HG02870 (cell line): ENCODE data around the gene ERI3.

Experiments used
- ATAC-seq: cut with Tn5 transposase; IDR thresholded peaks from one replicate; pipeline ENCODE4 v1.9.1; 2021; ENCODE audit warnings: mild to moderate bottlenecking, moderate library complexity; ENCODE audit not compliant: unreplicated experiment

The ERI3 gene

GRCh38 chr1:44263568-44264450 lies 91.2 kb downstream of the ERI3 start:
- ATAC-seq, result no peak

DNA sequence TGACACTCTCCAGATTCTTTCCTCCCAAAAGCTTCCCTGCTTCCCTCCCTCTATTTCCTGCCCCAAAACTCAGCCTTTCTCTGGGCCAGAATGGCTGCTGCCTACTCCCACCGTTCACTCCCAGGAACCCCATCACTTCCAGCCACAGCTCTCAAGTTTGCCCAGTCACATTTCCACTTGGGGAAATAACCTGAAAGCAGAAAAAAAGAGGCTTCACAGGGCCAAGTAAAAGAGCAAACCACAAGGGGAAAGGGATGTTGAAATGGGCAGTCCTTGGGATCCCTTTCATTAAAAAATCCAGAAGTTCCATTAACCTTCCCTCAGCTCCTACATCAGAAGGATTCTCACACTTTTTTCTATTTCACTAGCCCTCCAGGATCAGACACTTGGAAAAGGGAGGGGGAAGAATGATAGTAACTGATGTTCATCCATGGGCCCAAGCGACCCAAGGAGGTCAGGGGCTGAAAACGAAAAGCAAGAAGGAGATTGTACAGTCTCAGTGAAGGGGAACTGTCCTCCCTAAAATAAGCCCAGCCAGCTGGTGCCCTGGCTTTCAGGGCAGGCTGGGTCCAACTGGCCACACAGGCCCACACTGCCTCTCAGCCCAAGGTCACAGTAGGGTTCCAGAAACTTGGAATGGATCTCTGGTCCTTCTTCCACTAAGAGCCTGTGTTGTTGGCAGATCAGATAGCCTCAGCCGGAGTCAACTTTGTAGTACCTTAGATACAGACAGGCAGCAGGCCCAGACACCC lies 92.1 kb downstream of the ERI3 start:
- no peak for ATAC-seq

DNA sequence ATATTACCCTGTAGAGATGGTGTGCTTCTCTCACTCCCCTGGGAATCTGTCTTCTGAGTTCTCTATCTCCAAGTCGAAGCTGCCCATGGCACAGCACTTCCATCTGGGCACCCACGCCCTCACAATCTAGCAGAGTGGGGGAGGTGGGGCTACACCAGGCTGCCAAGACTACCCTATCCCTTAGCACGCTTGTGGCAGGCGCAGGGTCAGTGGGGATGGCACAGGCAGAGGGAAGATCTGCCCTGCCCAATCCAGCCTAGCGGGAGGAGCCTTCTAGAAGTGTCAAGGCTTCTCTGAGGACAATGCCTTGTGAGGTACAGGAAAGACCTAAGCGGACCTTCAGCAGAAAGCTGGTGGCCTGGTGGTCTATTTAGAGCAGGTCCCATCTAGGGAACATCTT lies 92.6 kb downstream of the ERI3 start:
- no peak for ATAC-seq

GRCh38 chr1:44261962-44262361 lies 93.1 kb downstream of the ERI3 start:
- ATAC-seq, result no peak

DNA sequence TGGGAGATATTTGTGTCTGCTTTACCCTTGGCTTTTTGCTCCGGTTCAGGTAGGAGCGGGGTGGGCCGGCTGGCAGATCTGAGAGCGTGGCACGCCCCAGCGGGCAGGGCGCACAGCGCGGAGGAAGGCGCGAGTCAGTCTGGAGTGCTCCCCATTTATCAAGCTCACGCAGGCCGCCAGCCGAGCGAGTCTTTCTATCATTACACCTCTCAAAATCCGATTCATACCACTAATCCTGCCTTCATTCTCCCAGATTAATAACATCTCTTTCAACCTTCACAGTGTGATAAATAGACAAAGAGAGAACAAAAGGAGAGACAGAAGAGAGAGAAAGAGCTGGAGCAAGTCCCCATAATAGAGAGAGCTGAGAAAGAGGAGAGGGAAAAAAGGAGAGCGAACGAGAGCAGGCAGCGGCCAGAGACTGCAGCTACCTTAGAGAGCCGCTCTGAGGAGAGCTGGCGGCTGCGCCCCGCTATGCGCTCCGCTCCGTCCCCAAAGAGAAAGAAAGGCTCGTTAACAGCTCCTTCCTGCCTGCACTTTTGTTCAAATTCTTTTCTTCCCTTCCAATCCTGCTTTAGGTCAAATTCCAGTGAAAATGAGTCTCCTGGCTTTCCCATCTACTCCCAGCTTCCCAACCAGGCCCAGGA lies 93.8 kb downstream of the ERI3 start:
- ATAC-seq, result no peak

GRCh38 chr1:44260792-44261170 lies 94.3 kb downstream of the ERI3 start:
- no peak for ATAC-seq

DNA sequence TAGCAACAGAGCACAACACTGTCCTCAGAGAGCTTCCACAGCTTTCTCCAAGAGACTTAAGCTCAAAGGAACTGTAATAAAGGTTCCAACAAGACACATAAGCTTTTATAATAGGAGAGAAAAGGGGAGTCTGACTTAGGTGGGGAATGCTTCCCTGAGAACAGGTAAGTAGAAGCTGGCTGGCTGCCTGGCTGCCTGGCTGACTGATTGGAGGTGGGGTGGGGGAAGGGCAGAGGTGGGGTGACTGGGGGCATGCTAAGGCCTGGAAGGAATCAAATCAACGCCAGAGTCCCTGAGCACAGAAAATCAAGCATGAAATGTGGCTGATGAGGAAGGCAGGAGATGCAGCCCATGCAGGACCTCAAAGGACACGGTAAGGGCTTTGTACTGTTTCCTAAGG lies 96.0 kb downstream of the ERI3 start:
- ATAC-seq, result no peak

DNA sequence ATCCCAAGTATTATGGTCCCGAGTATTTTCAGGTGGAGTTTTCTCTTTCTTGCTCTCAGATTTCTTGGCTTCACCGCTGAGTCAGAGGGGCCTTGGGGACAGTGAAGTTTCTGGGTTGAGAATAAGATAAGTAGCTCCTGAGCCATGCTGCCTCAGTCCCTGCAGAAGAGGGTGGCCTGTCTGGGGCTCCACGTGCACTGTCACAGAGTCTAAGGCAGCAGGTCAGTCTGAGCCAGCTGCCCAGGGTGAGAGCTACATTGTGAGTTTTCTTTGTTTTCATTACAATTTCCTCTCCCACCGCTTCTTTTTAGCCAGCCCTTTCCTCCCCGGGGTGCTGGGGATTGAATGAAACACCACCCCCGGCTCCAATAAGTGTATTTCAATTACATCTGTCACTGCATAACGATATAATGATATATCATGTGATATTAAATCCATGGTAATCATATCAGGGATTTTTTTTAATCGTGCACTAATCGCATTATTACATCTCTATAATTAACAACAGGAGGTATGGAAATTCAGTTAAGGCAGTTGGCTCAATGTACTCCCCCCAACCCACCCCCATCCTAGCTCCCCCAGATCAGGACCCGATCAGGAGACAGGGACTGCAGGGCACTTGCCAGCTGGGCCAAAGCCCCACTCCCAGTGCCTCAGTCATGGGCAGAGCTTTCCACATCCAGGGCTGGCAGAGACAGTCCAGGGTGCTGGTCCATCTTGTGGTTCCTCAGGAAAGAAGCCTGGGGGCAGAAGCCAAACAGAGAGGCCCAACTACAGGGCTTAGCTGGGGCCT lies 98.1 kb downstream of the ERI3 start:
- no peak for ATAC-seq

DNA sequence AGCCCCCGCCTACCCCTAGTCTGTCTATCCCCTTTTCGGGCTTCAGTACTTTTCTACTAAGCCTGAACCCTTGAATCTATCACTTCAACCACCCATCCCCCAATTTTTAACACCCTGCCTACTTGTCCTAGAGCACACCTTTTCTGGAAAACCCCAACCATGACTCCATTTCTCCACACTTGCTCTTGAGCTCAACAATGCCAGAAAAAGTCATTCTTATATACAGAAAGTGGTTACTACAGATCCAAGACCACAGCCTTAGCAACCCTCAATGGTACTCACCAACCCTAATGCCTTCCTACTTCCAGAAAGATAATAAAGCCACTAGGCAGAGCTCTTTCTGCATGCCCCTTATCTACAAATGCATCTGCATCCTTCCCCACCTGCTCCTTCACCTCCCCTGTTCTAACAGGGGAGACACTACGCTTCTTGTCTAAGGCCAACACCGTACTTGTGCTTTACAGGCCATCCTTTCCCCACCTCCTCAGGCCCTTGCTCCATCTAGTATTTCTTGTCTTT lies 100.6 kb downstream of the ERI3 start:
- ATAC-seq, result no peak

DNA sequence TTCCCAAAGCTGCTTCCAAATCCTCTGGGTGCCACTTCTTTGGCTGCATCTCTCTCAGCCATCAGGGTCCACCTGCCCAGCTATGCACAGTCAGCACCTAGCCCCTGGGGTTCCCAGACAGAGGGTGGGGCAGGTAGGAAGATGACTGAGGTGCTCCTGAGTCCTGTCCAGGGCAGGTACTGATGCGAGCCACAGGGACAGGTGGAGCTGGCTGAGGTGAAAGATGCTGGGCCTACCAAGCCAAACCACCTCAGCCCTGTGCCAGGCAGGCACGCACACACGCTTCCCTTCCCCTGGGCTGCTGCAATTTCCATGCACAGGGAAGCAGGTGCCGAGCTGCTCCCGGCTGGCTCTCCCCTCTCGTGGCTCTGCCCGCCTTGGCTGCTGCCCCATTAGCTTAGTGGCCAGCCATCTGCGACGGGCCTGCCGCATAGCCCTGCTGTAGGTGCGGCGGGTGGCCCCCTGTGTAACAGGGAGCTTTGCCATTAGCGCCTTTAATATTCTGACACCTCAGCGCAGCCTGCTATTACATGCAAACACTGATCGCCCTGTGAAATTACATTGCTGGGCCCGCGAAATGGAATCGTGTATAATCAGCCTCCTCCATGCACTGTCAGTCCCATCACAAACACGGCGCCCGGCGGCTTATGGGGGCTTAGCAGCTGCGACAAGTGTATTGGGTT lies 102.9 kb downstream of the ERI3 start:
- no peak for ATAC-seq

DNA sequence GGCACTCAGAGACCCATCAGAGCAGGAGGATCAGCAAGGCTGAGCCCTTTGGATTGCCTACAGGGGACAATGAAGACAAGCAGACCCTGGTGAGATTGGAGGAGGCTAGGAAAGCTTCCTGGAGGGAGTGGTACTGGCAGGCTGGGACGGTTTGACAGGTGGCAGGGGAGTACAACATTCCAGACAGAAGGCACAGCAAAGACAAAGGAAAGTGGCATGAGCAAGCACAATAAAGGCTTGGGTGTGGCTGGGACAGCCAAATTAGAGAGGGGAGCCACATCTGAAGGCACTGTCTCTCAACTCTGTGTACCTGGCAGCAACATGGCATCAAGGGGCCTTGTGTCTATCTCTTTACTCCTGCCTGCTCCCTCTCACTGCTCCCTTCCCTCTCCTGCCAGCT lies 103.6 kb downstream of the ERI3 start:
- ATAC-seq, result no peak

DNA sequence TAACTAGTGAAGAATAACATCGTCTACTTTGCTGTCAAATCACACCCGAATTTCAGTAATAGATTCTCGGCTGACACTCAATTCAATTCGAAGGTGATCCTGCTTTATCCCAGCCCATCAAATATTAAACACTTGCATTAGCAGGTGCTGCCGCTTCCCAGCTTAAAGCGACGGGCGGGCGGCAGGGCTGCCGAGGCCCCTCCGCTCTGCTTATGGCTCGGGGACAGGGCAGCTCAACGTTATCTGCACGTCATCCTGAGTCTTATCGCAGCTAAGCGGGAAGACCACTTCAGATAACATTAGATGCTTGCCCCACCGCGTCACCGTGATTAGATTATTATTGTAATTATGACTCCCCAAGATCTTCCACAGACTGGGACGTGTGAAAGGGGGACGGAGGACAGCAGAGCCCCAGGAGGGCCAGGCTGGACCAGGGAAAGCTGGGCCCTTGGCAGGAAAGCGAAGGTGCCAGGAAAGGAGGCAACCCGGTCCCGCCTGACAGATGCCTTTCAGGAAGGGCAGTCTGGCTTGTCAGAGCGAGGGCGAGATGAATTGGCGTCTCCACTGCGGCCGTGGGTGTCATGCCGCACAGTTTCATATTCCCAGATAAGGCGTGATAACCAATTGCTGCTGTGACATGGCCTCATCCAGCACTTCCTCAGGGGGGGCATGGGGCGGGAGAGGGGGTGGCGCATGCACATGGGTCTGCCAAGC lies 104.8 kb downstream of the ERI3 start:
- no peak for ATAC-seq

DNA sequence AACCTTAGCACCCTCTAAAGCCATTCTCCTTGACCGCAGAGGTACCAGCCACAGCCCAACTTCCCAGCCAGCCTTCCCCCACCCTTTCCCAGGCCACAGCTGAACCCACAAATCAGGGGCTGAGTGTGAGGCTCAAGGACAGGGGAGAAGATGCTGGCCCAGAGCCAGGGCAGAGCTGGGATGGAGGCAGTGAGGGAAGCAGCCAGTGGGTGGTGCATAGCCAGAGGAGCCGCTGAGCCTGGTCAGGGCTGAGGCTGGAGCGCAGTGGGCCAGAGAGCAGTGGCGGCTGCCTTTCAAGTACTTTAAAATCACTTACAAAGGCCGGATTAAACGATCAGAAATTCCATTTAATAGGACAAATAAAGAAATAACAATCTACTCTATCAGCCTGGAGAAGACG lies 105.5 kb downstream of the ERI3 start:
- no peak for ATAC-seq

GRCh38 chr1:44246806-44247205 lies 108.3 kb downstream of the ERI3 start:
- no peak for ATAC-seq

DNA sequence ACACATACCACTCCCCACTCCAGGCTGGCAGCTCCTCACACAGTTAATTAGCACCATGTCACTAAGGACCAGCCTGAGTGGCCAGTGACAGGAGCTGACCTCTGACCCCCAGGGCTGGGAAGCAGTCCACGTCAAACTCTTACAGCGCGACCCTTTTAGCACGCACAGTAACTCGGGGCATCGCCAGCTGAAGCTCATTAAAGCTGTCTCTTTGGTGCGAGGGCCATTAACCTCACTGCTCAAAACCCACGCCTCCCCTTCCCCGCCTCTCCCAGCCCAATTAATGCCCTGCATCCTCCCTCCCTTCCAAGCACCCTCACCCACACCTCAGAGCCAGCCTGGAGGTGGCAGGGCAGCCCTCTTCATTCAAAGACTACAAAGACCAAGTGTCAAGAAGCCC lies 110.1 kb downstream of the ERI3 start:
- no peak for ATAC-seq

DNA sequence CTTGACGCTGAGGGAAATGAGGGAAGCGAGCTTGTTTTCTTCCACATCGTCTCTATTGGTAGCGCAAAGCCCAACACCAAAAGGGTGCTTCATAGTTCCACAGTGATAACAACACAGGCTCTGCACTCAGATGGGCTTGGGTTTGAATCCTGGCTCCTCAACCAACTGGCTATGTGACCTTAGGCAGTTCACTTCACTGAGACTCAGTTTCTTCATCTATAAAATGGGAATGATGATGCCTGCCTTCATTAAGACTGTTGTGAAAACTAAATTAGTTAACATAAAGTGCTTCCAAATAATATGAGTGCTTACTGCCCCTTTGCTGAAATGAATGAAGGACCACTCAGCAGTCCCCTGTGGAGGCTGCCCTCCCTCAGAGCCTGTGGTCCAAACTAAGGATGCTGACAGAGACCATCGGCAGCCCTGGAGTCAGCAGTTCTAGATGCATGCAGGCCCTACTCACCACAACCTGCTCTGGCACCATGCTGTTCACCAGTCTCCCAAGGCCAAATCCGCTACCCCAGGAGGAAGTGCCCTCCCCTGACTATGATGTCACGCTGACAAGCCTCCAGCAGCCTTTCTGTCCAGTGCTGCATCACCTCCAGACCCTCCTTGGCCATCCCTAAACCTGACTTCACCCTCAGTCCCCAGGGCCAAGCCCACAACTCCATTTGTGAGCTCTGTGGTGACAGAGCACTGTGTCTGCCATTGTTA lies 111.1 kb downstream of the ERI3 start:
- no peak for ATAC-seq

GRCh38 chr1:44242746-44243145 lies 112.3 kb downstream of the ERI3 start:
- ATAC-seq, result no peak

GRCh38 chr1:44240802-44241671 lies 114.0 kb downstream of the ERI3 start:
- ATAC-seq, result no peak
